H1 (cell line): Measurements from ENCODE around the gene SPTLC3. TPM values are rescaled to one million over a fixed set of nuclear protein-coding genes. Genes with fewer than 3 reads are reported as not detected.

Experiments
- CTCF ChIA-PET: fragments of 300-600 bp; sonication (Branson Sonifier 250); formaldehyde crosslinking; loops from one replicate; lab custom pipeline; 2021; ENCODE audit not compliant: partially characterized antibody; lab: Charles Lee
- POLR2A ChIA-PET: fragments of 300-600 bp; sonication (Branson Sonifier 250); formaldehyde crosslinking; loops from one replicate; lab custom pipeline; 2021; ENCODE audit warnings: inconsistent platforms; ENCODE audit not compliant: partially characterized antibody; lab: Charles Lee
- DNase-seq, 2 experiments: peaks; one replicate each; pipeline versions ENCODE4 v3.0.0 to v3.0.0-alpha.2; 2010 to 2022; ENCODE audit warnings: low spot score in 2 of 2, low read depth in 1 of 2, mixed read lengths in 1 of 2
- FAIRE-seq: peaks from 2 replicates; lab custom pipeline; 2011; peaks lifted over from hg19 to GRCh38; lab: Jason Lieb, UNC
- H2AFZ ChIP-seq: 2 replicates; pipeline ENCODE4 v1.8.1; 2012; ENCODE audit warnings: low read length, inconsistent platforms
- H2AK5ac ChIP-seq: 2 replicates; pipeline ENCODE4 v1.6.1; 2013; ENCODE audit warnings: low read depth, low read length
- H2BK120ac ChIP-seq: replicated peaks from 2 replicates; pipeline ENCODE3; 2013; ENCODE audit warnings: low read depth, low read length, inconsistent platforms
- H2BK12ac ChIP-seq: 2 replicates; pipeline ENCODE4 v1.6.1; 2013; ENCODE audit warnings: low read depth, low read length
- H2BK15ac ChIP-seq: 2 replicates; pipeline ENCODE4 v1.6.1; 2013; ENCODE audit warnings: low read length
- H2BK20ac ChIP-seq: 2 replicates; pipeline ENCODE4 v1.6.1; 2013; ENCODE audit warnings: low read length
- H2BK5ac ChIP-seq: 2 replicates; pipeline ENCODE4 v1.6.1; 2013; ENCODE audit warnings: low read depth, low read length
- H3K14ac ChIP-seq: 2 replicates; pipeline ENCODE4 v1.6.1; 2013; ENCODE audit warnings: inconsistent platforms; ENCODE audit not compliant: insufficient read length
- H3K18ac ChIP-seq: 2 replicates; pipeline ENCODE4 v1.6.1; 2013; ENCODE audit warnings: low read length; ENCODE audit errors: extremely low read depth
- H3K23ac ChIP-seq: 2 replicates; pipeline ENCODE4 v1.6.1; 2013; ENCODE audit warnings: inconsistent platforms; ENCODE audit not compliant: insufficient read length
- H3K23me2 ChIP-seq: 2 replicates; pipeline ENCODE4 v1.6.1; 2013; ENCODE audit warnings: low read depth, low read length
- H3K27ac ChIP-seq: 2 replicates; pipeline ENCODE4 v1.6.1; 2011; ENCODE audit warnings: low read depth, low read length, inconsistent platforms
- H3K27me3 ChIP-seq, 4 experiments: replicated peaks in 1 of 4; 1 replicate in 1 of 4; 2 replicates in 3 of 4; pipeline versions ENCODE4 v1.6.1 to v1.8.1; 2011 to 2013; ENCODE audit warnings: low read length in 3 of 4, mild to moderate bottlenecking in 3 of 4, inconsistent platforms in 2 of 4, mixed read lengths in 2 of 4, moderate library complexity in 1 of 4; ENCODE audit not compliant: control insufficient read depth in 3 of 4, insufficient read depth in 3 of 4; ENCODE audit errors: extremely low read depth in 1 of 4
- H3K36me3 ChIP-seq, 4 experiments: 2 replicates each; pipeline versions ENCODE4 v1.6.1 to v1.8.1; 2011 to 2013; ENCODE audit warnings: mild to moderate bottlenecking in 4 of 4, low read length in 3 of 4, moderate library complexity in 2 of 4, control low read depth in 1 of 4, inconsistent platforms in 1 of 4; ENCODE audit not compliant: insufficient read depth in 4 of 4, control insufficient read depth in 2 of 4
- H3K4ac ChIP-seq: replicated peaks from 2 replicates; pipeline ENCODE3; 2013; ENCODE audit warnings: low read length, low read depth, mixed read lengths, inconsistent platforms; ENCODE audit not compliant: insufficient read length
- H3K4me1 ChIP-seq, 4 experiments: replicated peaks in 1 of 4; 1 replicate in 1 of 4; 2 replicates in 3 of 4; pipeline versions ENCODE4 v1.6.1 to v1.8.1; 2011 to 2013; ENCODE audit warnings: low read length in 3 of 4, inconsistent platforms in 2 of 4, mixed read lengths in 1 of 4; ENCODE audit not compliant: insufficient read depth in 4 of 4, control insufficient read depth in 3 of 4
- H3K4me2 ChIP-seq, 2 experiments: 2 replicates each; pipeline versions ENCODE4 v1.6.1 to v1.8.1; 2011 to 2013; ENCODE audit warnings: low read depth in 2 of 2, low read length in 2 of 2, control low read depth in 1 of 2, inconsistent platforms in 1 of 2, mild to moderate bottlenecking in 1 of 2; ENCODE audit not compliant: insufficient read depth in 1 of 2
- H3K4me3 ChIP-seq, 4 experiments: fragments of 200-600, 300-600 bp in 1 of 4; sonication (generic), shearing (Covaris generic), sonication (Bioruptor Twin) in 1 of 4; 2 replicates each; pipeline versions ENCODE4 v1.5.1 to v1.8.1; 2011 to 2016; ENCODE audit warnings: low read length in 4 of 4, low read depth in 3 of 4, control low read depth in 2 of 4, inconsistent platforms in 2 of 4, mild to moderate bottlenecking in 2 of 4, mixed read lengths in 1 of 4, moderate library complexity in 1 of 4; ENCODE audit not compliant: insufficient read depth in 2 of 4; ENCODE audit errors: extremely low read depth in 1 of 4
- H3K56ac ChIP-seq: replicated peaks from 2 replicates; pipeline ENCODE3; 2013; ENCODE audit warnings: low read depth, mild to moderate bottlenecking, mixed read lengths, low read length, inconsistent platforms; ENCODE audit not compliant: insufficient read length
- H3K79me1 ChIP-seq: 2 replicates; pipeline ENCODE4 v1.6.1; 2013; ENCODE audit warnings: low read depth, low read length, control low read depth
- H3K79me2 ChIP-seq, 2 experiments: 2 replicates each; pipeline versions ENCODE4 v1.6.1 to v1.8.1; 2012 to 2013; ENCODE audit warnings: low read length in 2 of 2, mild to moderate bottlenecking in 2 of 2, inconsistent platforms in 1 of 2; ENCODE audit not compliant: insufficient read depth in 2 of 2, control insufficient read depth in 1 of 2
- H3K9ac ChIP-seq, 4 experiments: replicated peaks in 1 of 4; 1 replicate in 1 of 4; 2 replicates in 3 of 4; pipeline versions ENCODE4 v1.6.1 to v1.8.1; 2011 to 2013; ENCODE audit warnings: low read depth in 3 of 4, low read length in 3 of 4, control low read depth in 2 of 4, mild to moderate bottlenecking in 2 of 4, moderate library complexity in 2 of 4, inconsistent platforms in 1 of 4; ENCODE audit errors: extremely low read depth in 1 of 4
- H3K9me3 ChIP-seq, 2 experiments: 2 replicates each; pipeline versions ENCODE4 v1.6.1 to v1.8.1; 2012 to 2013; ENCODE audit warnings: mild to moderate bottlenecking in 2 of 2, moderate library complexity in 2 of 2, control low read depth in 1 of 2, inconsistent platforms in 1 of 2, low read depth in 1 of 2, low read length in 1 of 2, mixed read lengths in 1 of 2; ENCODE audit not compliant: insufficient read depth in 2 of 2
- H4K20me1 ChIP-seq, 2 experiments: replicated peaks in 1 of 2; 2 replicates each; pipeline versions ENCODE3 to v1.8.1; 2011 to 2013; ENCODE audit warnings: inconsistent platforms in 2 of 2, low read length in 2 of 2, mild to moderate bottlenecking in 1 of 2; ENCODE audit not compliant: insufficient read depth in 2 of 2, control insufficient read depth in 1 of 2
- H4K5ac ChIP-seq: 2 replicates; pipeline ENCODE4 v1.6.1; 2013; ENCODE audit warnings: low read length, low read depth, mixed read lengths, inconsistent platforms; ENCODE audit not compliant: insufficient read length
- H4K8ac ChIP-seq: 2 replicates; pipeline ENCODE4 v1.8.0; 2013; ENCODE audit warnings: mild to moderate bottlenecking, moderate library complexity, low read length, inconsistent platforms; ENCODE audit not compliant: insufficient read depth; ENCODE audit errors: extremely low read depth
- H4K91ac ChIP-seq: replicated peaks from 2 replicates; pipeline ENCODE3; 2013; ENCODE audit warnings: low read length, mixed read lengths, inconsistent platforms; ENCODE audit not compliant: insufficient read length
- ASH2L ChIP-seq: fragments of 200-600, 300-600 bp; sonication (generic); IDR thresholded peaks from one replicate; pipeline ENCODE4 v1.7.1; 2017; ENCODE audit warnings: low read length
- ATF2 ChIP-seq: IDR thresholded peaks from 2 replicates; pipeline ENCODE4 v1.6.1; 2012; ENCODE audit warnings: low read length, inconsistent platforms
- BCL11A ChIP-seq, 2 experiments: IDR thresholded peaks; one replicate each; pipeline ENCODE4 v1.6.1; 2011; ENCODE audit warnings: low read depth in 2 of 2, low read length in 2 of 2, mild to moderate bottlenecking in 2 of 2
- CREB1 ChIP-seq: IDR thresholded peaks from 2 replicates; pipeline ENCODE4 v1.6.1; 2012; ENCODE audit warnings: inconsistent platforms
- PHF8 ChIP-seq: fragments of 200-600 bp; sonication (generic); conservative IDR thresholded peaks from 2 replicates; pipeline ENCODE4 v1.7.1; 2012; ENCODE audit warnings: low read depth, mild to moderate bottlenecking, inconsistent platforms, low read length, moderate library complexity
- POLR2A ChIP-seq, 2 experiments: IDR thresholded peaks; 1 replicate in 1 of 2; 2 replicates in 1 of 2; pipeline ENCODE4 v1.6.1; 2011; ENCODE audit warnings: low read depth in 2 of 2, low read length in 2 of 2, mild to moderate bottlenecking in 2 of 2; ENCODE audit errors: control extremely low read depth in 1 of 2
- RFX5 ChIP-seq: IDR thresholded peaks from 2 replicates; pipeline ENCODE4 v1.6.1; 2011; ENCODE audit warnings: low read depth, low read length, improper control_type of control experiment, borderline replicate concordance
- RXRA ChIP-seq: IDR thresholded peaks from 2 replicates; pipeline ENCODE4 v1.6.1; 2011; ENCODE audit warnings: low read depth, mild to moderate bottlenecking, low read length, moderate library complexity; ENCODE audit not compliant: insufficient read depth
- SP4 ChIP-seq: IDR thresholded peaks from 2 replicates; pipeline ENCODE4 v1.6.1; 2012; ENCODE audit warnings: low read length, inconsistent platforms
- TAF1 ChIP-seq: IDR thresholded peaks from 2 replicates; pipeline ENCODE4 v1.6.1; 2011; ENCODE audit warnings: mild to moderate bottlenecking, low read depth, low read length
- TBP ChIP-seq: IDR thresholded peaks from 2 replicates; pipeline ENCODE4 v1.6.1; 2011; ENCODE audit warnings: low read depth, low read length, improper control_type of control experiment
- TEAD4 ChIP-seq: IDR thresholded peaks from 2 replicates; pipeline ENCODE4 v1.6.1; 2012; ENCODE audit warnings: low read depth, low read length, inconsistent platforms, mixed read lengths
- WGBS, 2 experiments: shearing (Covaris generic) in 1 of 2; methylation state at CpG; one replicate each; pipeline versions ENCODE4 v1.1.6 to v1.1.7; 2013 to 2015; ENCODE audit warnings: low lambda C conversion rate in 2 of 2, mixed read lengths in 2 of 2, inconsistent platforms in 1 of 2, low coverage in 1 of 2, missing lambda C conversion rate in 1 of 2; ENCODE audit not compliant: insufficient replicate concordance in 2 of 2, insufficient coverage in 1 of 2, insufficient read length in 1 of 2; ENCODE audit errors: extremely low coverage in 1 of 2, missing lambda C conversion rate in 1 of 2; 5-methylcytosine and 5-hydroxymethylcytosine counted together
- polyA plus RNA-seq, 7 experiments: library from polyadenylated mRNA; depleted of rRNA in 3 of 7; stranded (reverse) in 5 of 7; unstranded in 2 of 7; fragments of >200 nt in 5 of 7; fragments of 200-250 nt in 2 of 7; gene quantifications; 1 replicate in 5 of 7; 2 replicates in 1 of 7; 4 replicates in 1 of 7; pipeline versions ENCODE4 v1.2.1 to v1.2.3, GENCODE V29; 2011 to 2013; ENCODE audit warnings: missing spikeins in 2 of 7, mixed read lengths in 2 of 7
- total RNA-seq: library from RNA; stranded (reverse); fragmentation: NEBNext Ultra II Directional; extraction: Animal tissue kit (Norgen Biotek cat#: 25700); gene quantifications from 2 replicates; pipeline ENCODE4 v1.2.1, GENCODE V29; 2021
- TF ChIP-seq, protein P1 (sequence below): IDR thresholded peaks from 2 replicates; pipeline ENCODE4 v1.6.1; 2011; ENCODE audit warnings: low read length, improper control_type of control experiment

The SPTLC3 gene
- total and polyA plus RNA-seq, 2 of the 8 experiments (the other 6 are each of a cell fraction or from before 2014, with no cell fraction given) = 0.23 to 0.82 TPM

DNA sequence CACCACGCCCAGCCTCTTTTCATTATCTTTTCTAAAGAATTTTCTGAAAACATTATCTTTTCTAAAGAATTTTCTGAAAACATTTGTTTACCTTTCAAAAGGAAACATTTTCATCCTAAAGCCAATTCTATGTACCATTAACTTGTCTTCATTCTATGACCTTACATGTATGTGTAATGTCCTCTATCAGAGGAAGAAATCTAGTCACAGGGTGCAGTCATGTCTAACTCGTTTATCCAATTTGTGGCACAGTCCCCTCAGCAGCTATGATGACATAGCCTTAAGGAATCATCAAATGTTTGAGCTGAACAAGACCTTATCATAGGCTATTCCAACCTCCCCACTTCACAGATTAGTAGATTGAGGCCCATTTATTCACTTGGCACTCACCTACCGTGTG is 21.5 kb upstream of the SPTLC3 start:
- Histone ChIP-seq H3K23me2 (no peaks in the 10 kb centered on the region), H3K23ac (no peak overlapping the region), H3K36me3 (no peaks in the 10 kb centered on the region), H3K27ac (no peak overlapping the region), H4K20me1 (no peaks in the 10 kb centered on the region), H2BK20ac (no peak overlapping the region), H3K79me1 (no peaks in the 10 kb centered on the region), H4K91ac (no peak overlapping the region), H2BK120ac (no peak overlapping the region), H3K9ac (no peak overlapping the region), H3K4ac (no peak overlapping the region), H3K14ac (no peak overlapping the region), H2AK5ac (no peak overlapping the region), H3K79me2 (no peaks in the 10 kb centered on the region), H2AFZ (no peak overlapping the region), H2BK12ac (no peak overlapping the region), H3K56ac (no peak overlapping the region), H3K4me1 (no peaks in the 10 kb centered on the region; a peak in 1 of 7 replicates), H3K27me3 (peaks cover 0 to 2% (median 0%) of the 10 kb centered on the region in 4 experiments; a peak in 1 of 7 replicates), H3K4me3 (no peak overlapping the region), H3K18ac (no peak overlapping the region), H2BK15ac (no peak overlapping the region), H2BK5ac (no peak overlapping the region), H4K8ac (no peak overlapping the region), H3K9me3 (no peaks in the 10 kb centered on the region), H3K4me2 (no peak overlapping the region), H4K5ac (no peak overlapping the region)
- ChIA-PET POLR2A (no interaction called here), CTCF (interaction anchor here (0.5 to 1.3 kb wide), 3 partner anchors 10 to 101 kb away, joined by 3 to 5 read pairs (median 3); no protein-coding TSS in a partner anchor)
- FAIRE-seq = no peak
- no peak for DNase-seq
- WGBS, 2 experiments = 86% methylated on average over 3 of the region's 3 CpGs; no CpG with 5 or more reads in 1 of the 2 experiments
- TF ChIP-seq TBP (no peak), TEAD4 (no peak), ATF2 (no peak), RXRA (no peak), PHF8 (no peak), RFX5 (no peak), ASH2L (no peak), SP4 (no peak), CREB1 (no peak), TAF1 (no peak), BCL11A (IDR thresholded peaks at IDR 0.05; ENCODE audit: low read depth in 2 of 2, low read length in 2 of 2) (no peak), POLR2A (IDR thresholded peaks at IDR 0.05; ENCODE audit: control extremely low read depth in 1 of 2, low read depth in 2 of 2, low read length in 2 of 2) (no peak)
- TF ChIP-seq, protein P1, sequence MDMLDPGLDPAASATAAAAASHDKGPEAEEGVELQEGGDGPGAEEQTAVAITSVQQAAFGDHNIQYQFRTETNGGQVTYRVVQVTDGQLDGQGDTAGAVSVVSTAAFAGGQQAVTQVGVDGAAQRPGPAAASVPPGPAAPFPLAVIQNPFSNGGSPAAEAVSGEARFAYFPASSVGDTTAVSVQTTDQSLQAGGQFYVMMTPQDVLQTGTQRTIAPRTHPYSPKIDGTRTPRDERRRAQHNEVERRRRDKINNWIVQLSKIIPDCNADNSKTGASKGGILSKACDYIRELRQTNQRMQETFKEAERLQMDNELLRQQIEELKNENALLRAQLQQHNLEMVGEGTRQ = no peak
